Dedifferentiated amniotic fluid mesenchymal stem cell (primary cell): Measurements from ENCODE around the gene KRT1.

Experiments
- DNase-seq: peaks from one replicate; pipeline ENCODE4 v3.0.0-alpha.2; 2016; ENCODE audit errors: extremely low spot score

The KRT1 gene

DNA sequence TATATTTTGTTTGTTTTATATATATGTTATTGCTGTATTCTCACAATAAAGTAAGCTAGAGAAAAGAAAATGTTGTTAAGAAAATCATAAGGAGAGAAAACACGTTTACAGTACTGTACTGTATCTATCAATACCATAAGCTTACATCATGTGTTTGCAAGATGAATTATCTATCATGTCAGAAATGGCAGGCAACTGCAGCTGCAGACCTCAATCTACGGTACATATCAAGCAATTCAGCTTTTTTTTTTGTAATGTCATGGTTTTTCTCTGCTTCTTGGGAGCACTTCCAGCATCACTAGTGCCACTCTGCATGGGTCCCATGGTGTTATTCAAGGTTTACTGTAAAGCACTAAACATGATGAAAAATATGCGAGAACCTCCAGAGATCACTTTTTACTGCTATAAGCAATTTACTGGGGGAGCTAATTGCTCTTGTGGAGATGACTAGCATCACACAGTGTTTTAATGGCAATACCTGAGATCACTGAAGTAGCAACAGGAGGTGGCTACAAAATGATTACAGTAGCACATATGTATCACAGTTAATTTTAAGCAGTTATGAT is 19.2 kb downstream of the KRT1 start:
- DNase-seq, result no peak

GRCh38 chr12:52659951-52660350 is 20.3 kb downstream of the KRT1 start:
- DNase-seq, result no peak

- no peak for DNase-seq
These were observed 20.8 kb downstream of the KRT1 start for GRCh38 chr12:52659395-52659794.

DNA sequence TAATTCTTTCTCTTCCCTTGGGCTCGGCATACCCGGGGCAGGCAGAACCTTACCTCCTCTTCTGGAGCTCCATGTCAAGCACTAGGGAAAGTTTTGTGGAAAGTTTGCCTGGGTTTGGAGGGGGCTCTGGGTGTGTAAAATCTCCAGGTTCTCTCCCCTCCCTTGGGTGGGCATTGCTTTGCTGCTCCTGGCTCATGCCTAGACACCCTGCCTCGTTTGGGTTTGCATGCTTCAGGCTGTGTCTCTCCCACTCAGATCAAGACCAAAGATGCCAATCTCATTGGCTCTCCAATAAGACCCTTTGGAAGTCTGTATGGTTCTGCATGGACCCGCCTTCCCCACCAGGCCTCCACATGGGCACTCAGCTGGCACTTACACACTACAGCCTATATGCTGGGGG is 22.0 kb downstream of the KRT1 start:
- DNase-seq, result no peak

- no peak for DNase-seq
These were observed 22.8 kb downstream of the KRT1 start for GRCh38 chr12:52657250-52657902.

GRCh38 chr12:52656616-52657015 is 23.6 kb downstream of the KRT1 start:
- DNase-seq, result no peak

DNA sequence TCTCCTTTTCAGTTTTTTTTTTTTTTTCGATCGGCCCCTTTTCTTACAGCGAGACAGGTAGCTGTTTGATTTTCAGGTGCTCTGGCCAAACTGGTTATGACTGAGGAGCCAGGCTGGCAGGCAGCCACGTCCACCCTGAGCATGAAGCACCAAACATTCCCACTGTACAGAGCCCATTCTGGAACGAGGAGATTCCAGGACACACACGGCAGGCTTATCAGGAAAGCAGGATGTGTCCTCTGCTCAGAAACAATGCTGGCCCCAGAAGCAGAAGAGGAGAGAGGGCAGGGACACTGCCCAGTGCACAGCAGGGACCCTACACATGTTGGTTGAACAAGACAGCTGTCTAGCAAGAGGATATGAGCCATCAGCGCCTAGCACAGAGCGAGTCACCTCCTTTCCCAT is 24.5 kb downstream of the KRT1 start:
- no peak for DNase-seq

GRCh38 chr12:52655251-52655650 is 25.0 kb downstream of the KRT1 start:
- no peak for DNase-seq

- no peak for DNase-seq
These were observed 28.4 kb downstream of the KRT1 start, which contains the start of gene KRT2 for GRCh38 chr12:52651726-52652261. Gene KRT2, minus strand, starts transcription at chr12:52652211. Its CDS starts 69 bp downstream, at chr12:52652142.

GRCh38 chr12:52650520-52651081 is 29.6 kb downstream of the KRT1 start:
- DNase-seq, result no peak

DNA sequence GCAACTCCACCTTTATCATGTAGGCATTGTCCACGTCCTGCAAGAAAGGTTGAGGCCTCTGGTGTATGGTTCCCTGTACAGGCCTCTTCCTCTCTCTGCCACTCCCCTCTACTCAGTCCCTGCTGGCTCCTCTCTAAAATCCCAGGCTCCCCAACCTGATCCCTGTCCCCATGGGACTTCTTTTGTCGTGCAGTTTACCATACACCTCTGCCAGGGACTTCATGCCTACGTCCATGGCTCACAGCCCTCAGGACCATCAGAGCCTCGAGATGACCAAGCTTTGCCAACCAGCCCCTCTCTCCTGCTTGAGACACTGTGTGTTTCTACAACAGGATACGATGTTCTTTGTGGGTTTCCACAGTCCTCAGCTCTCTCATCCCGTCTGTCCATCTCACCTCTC is 31.1 kb downstream of the KRT1 start:
- DNase-seq, result no peak

DNA sequence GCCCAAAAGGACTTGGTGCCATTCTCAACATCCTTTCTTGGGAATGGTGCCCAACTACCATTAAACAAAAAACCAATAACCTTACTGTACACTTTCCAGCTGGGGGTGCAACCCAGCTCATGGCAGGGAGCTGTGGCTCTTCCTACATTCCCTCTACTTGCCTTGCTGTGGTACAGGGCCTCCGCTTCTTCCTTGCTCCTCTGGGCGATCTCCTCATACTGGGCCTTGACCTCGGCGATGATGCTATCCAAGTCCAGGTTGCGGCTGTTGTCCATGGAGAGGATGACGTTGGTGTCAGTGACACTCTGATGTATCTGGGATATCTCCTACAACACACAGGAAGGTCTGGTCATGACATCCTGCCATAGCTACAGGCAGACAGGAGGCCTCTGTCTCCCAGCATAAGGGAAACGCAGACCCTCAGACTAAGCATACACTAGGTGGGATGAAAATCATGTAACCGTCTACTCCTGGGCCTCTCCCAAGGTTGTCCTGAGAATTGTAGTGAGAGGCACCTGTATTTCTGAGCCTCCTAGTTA is 32.1 kb downstream of the KRT1 start:
- no peak for DNase-seq

DNA sequence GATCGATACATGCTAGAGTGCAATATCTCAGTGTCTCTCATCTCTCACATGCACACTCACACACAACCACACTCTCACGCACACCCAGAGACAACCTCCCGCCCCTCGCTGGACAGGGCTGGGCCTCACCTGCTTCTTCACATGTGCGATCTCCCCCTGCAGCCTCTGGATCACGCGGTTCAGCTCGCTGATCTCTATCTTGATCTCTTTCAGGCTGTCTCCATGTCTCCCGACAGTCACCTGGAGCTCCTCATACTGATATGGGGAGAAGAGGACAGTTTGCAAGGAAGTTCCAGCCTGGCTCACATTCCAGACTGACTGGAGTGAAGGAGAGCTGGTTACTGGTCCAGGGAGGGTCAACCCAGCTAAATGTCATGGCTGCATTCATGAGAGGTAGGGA is 32.6 kb downstream of the KRT1 start:
- no peak for DNase-seq

GRCh38 chr12:52646613-52647012 is 33.6 kb downstream of the KRT1 start:
- DNase-seq, result no peak

- no peak for DNase-seq
These were observed 34.2 kb downstream of the KRT1 start for GRCh38 chr12:52645982-52646381.

DNA sequence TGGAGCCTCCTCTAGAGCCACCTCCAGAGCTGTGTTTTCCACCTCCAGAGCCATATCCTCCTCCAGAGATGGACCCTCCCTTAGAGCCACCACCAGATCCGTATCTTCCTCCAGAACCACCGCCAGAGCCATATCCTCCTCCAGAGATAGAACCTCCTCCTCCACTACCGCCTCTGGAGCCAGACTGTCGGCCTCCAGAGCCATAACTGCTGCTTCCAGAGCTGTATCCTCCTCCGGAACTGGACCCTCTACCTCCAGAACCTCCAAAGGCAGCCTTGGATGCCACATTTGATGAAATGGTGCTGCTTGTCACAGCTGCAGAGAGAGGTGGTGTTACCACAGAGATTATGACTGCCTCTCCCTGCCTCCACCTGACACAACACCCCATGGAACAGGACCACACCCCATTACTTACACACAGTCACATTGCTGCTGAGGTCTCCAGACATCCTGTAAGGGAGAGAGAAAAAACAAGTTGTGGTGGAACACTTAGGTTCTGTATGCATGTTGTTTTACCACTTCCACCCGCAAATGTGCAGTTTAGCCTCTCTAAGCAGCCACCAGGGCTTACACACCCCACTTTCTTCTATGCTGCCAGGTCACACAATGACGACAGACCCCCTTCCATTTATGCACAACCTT is 35.0 kb downstream of the KRT1 start:
- no peak for DNase-seq

- DNase-seq, result no peak
These were observed 36.2 kb downstream of the KRT1 start for GRCh38 chr12:52644078-52644415.

GRCh38 chr12:52643233-52644077 is 36.8 kb downstream of the KRT1 start:
- DNase-seq, result no peak

DNA sequence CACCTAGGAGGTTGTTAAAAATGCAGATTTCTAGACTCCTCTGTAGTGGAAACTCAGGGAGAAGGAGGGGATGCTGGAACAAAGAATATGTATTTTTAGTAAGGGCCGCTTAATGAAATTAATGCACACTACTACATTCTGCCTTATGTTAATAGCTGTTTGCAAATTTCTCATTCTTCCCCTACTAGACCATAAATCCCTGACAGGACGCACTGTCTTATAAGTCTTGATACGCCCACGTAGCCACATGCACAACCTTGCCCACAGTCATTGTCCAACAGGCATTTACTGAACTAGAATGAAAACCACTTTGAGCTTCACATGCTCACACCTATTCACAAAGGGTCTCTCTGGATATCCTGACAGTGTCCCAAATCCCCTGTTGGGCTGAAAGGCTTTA is 38.7 kb downstream of the KRT1 start:
- no peak for DNase-seq

DNA sequence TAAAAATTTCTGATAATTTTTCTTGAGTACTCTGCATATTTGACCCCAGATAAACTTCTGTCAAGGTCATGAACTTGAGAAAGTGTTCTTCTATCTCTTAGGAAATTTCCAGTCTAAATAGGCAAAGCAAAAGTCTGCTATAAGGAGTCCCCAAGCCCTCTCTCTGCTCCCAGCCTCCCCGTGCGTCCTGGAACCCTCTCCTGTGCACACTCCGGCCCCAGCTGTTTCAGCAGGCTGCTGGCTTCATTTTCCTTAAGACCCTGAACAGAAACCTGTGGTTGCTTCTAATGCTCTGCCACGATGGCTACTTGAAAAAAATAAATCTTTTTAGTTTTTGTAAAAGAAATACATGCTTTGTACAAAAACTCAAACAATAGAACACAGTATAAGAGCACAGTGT is 42.9 kb downstream of the KRT1 start:
- no peak for DNase-seq

DNA sequence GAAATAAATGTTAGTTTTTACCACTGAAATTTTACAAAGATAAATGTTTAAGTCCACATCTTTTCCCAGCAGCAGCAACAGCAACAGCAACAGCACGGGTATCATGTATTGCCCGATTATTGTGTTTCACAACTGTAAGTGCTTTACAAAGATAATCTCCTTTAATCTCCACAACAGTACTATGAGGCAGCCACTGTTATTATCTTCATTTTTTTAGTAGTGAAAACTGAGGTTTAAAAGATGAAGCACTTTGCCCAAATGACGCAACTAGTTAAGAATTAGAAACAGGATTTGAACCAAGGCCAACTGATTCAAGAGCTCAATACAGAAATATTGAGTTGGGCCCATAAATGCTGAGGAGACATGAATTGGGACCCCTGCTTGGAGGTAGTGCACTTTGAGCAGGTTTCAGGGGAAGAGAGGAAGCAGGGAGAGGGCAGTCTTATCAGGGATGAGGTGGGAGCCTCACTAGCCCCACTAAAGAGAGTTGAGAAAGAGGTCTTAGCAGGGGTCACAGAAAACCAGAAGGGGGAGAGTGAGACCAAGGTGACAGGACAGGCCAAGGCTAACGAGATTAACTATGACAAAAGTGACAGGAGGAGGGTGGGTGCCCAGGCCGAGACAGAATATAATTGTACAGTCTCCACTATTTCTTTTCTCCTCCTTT is 43.5 kb downstream of the KRT1 start:
- DNase-seq, result no peak
